Skeletal muscle tissue (tissue), 4 donors: ENCODE measurements around the gene PPIL6. TPM values are rescaled to one million over a fixed set of nuclear protein-coding genes. Genes with fewer than 3 reads are reported as not detected.
A peak's percentile ranks its signal among the peaks of the same experiment; 100 is the strongest.

Experiments
- H3K27ac ChIP-seq: one replicate; pipeline ENCODE4 v1.7.0; 2013; ENCODE audit warnings: mild to moderate bottlenecking, low read depth, low read length, inconsistent platforms
- H3K27me3 ChIP-seq, 3 donors: one replicate each; pipeline ENCODE4 v1.7.0; 2013; ENCODE audit warnings: low read length in 3 of 3; ENCODE audit not compliant: control insufficient read depth in 3 of 3, insufficient read depth in 3 of 3
- H3K36me3 ChIP-seq, 3 donors: one replicate each; pipeline ENCODE4 v1.7.0; 2013; ENCODE audit warnings: low read length in 3 of 3; ENCODE audit not compliant: control insufficient read depth in 3 of 3, insufficient read depth in 3 of 3
- H3K4me1 ChIP-seq, 3 donors: one replicate each; pipeline ENCODE4 v1.7.0; 2013; ENCODE audit warnings: low read length in 3 of 3, mild to moderate bottlenecking in 3 of 3; ENCODE audit not compliant: control insufficient read depth in 3 of 3, insufficient read depth in 3 of 3
- H3K4me3 ChIP-seq, 3 donors: one replicate each; pipeline ENCODE4 v1.7.0; 2013; ENCODE audit warnings: low read length in 3 of 3
- H3K9ac ChIP-seq, 3 donors: one replicate each; pipeline ENCODE4 v1.7.0; 2013; ENCODE audit warnings: low read length in 3 of 3, mild to moderate bottlenecking in 3 of 3, moderate library complexity in 2 of 3, low read depth in 1 of 3
- H3K9me3 ChIP-seq, 3 donors: one replicate each; pipeline ENCODE4 v1.7.0; 2013; ENCODE audit warnings: low read length in 3 of 3; ENCODE audit not compliant: control insufficient read depth in 3 of 3
- total RNA-seq: library from RNA; depleted of rRNA; stranded (reverse); fragments of >200 nt; gene quantifications from one replicate; pipeline ENCODE4 v1.2.3, GENCODE V29; 2014
- donor health status: Osteomylitis.

PPIL6 gene
- total RNA-seq: 15.7 TPM

DNA sequence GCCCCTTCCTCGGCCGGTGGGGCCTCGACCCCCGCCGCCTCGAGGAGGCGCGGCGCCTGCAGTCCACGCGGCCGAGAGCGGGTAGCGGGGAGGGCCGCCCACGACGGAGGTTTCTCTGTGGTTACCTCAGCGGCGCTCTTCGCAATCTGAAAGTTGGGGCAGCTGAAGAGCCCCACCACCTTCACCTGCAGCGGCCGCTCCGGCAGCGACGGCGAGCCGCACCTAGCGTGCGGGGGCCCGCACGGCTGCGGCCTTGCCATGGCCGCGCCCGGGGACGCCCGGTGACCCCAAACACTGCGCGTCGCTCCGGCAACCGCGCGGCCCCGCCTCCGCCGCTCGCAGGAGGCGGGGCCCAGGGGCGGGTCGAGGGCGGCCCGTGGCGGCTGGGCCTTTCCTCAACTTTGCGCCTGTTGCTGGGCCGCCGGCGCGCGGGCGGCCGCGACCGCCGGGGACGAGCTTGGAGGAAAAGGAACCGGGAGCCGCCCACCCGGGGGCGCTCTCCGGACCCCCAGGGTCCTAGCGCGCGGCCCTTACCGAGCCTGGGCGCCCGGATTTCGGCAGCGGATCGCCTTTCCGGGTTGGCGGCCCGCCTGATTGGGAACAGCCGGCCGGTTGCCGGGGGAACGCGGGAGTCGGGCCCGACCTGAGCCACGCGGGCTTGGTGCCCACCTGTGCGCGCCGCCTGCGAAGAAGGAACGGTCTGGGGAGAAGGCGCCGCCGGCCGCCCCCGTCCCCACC lies at the start of gene PPIL6, which contains the start of gene SMPD2:
Gene PPIL6, minus strand, starts transcription at position 298 of the 738 bp plus-strand sequence. Its CDS starts 38 bp downstream, at position 260.
Gene SMPD2, plus strand, starts transcription at position 394 of the 738 bp plus-strand sequence. CDS start 398 bp downstream, outside the sequence.
- Histone ChIP-seq H3K4me1 (peaks cover 7 to 21% (median 17%) of the 10 kb centered on the region in 3 donors), H3K27me3 (no peaks in the 10 kb centered on the region), H3K4me3 (peak within 1 kb of the TSS; percentile 89 to 94 (median 91)), H3K27ac (peak within 1 kb of the TSS; percentile 81), H3K9me3 (no peaks in the 10 kb centered on the region), H3K36me3 (peaks cover 2 to 20% (median 6%) of the 10 kb centered on the region in 3 donors), H3K9ac (peak within 1 kb of the TSS; percentile 86 to 94 (median 87))

DNA sequence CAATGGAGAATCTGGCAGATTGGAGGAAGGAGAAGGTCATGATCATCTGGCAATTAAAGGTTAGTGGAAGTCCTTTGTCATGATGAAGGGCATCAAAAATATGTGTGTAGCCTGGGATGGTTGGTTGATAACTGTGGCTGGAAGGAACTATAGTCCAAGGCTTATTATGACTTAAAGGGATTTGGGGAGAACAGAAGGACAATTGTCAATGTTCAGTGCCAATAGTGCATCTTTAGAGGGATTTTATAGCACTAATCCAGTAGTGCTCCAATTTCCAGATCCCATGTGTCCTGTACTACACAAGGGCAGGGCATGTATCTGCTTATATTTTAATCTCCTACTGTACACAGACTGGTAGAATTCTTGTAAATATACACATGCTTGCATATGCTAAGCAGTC lies 47.6 kb upstream of the PPIL6 start:
- H3K27ac ChIP-seq: no peak overlapping the region
- peaks cover 2 to 9% (median 4%) of the 10 kb centered on the region in 3 donors for H3K4me1 ChIP-seq
- no peak overlapping the region for H3K9ac ChIP-seq
- H3K27me3 ChIP-seq: no peaks in the 10 kb centered on the region
- H3K36me3 ChIP-seq: no peaks in the 10 kb centered on the region
- no peak overlapping the region for H3K4me3 ChIP-seq
- no peaks in the 10 kb centered on the region for H3K9me3 ChIP-seq

DNA sequence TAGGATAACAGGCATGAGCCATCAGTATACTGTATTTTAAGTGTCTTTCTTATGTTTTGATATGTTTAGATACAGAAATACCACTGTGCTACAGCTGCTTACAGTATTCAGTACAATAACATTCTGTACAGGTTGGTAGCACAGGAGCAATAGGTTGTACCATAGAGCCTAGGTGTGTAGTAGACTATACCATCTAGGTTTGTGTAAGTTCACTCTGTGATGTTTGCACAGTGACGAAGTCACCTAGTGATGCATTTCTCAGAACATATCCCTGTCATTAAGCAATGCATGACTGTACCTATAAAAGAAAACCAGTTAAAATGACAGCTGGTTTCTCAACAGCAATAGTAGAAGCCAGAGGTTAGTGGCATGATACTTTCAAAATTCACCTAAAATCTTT lies 45.6 kb upstream of the PPIL6 start:
- no peak overlapping the region for H3K4me3 ChIP-seq
- peaks cover 13 to 15% (median 13%) of the 10 kb centered on the region in 3 donors for H3K4me1 ChIP-seq
- H3K9ac ChIP-seq: no peak overlapping the region
- H3K27ac ChIP-seq: no peak overlapping the region
- H3K36me3 ChIP-seq: peaks cover 0 to 7% (median 6%) of the 10 kb centered on the region in 3 donors
- H3K9me3 ChIP-seq: no peaks in the 10 kb centered on the region
- H3K27me3 ChIP-seq: no peaks in the 10 kb centered on the region

DNA sequence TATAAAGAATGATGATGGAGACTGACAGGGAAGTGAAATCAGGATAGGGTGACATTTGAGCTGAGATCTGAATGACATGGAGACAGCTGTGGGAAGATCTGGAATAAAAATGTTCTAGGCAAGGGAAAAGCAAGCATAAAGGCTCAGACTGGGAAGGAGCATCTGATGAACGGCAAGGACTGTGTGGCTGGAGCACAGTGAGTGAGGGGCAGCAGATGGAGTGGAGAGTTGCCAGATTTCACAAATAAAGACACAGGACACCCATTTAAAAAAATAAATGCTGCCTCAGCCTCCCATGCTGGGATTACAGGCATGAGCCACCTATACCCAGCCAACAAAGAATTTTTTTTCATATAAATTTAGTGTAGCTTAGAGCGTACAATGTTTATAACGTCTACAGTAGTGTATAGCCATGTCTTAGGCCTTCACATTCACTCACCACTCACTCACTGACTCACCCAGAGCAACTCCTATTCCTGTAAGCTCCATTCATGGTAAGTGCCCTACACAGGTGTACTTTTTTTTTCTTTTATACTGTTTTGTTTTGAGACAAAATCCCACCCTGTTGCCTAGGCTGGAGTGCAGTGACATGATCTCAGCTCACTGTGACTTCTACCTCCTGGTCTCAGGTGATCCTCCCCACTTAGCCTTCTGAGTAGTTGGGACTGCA lies 45.0 kb upstream of the PPIL6 start:
- H3K27me3 ChIP-seq: no peaks in the 10 kb centered on the region
- H3K9me3 ChIP-seq: no peaks in the 10 kb centered on the region
- peaks cover 19 to 22% (median 20%) of the 10 kb centered on the region in 3 donors for H3K4me1 ChIP-seq
- H3K9ac ChIP-seq: no peak overlapping the region
- no peak overlapping the region for H3K27ac ChIP-seq
- H3K36me3 ChIP-seq: peaks cover 0 to 12% (median 10%) of the 10 kb centered on the region in 3 donors
- no peak overlapping the region for H3K4me3 ChIP-seq

DNA sequence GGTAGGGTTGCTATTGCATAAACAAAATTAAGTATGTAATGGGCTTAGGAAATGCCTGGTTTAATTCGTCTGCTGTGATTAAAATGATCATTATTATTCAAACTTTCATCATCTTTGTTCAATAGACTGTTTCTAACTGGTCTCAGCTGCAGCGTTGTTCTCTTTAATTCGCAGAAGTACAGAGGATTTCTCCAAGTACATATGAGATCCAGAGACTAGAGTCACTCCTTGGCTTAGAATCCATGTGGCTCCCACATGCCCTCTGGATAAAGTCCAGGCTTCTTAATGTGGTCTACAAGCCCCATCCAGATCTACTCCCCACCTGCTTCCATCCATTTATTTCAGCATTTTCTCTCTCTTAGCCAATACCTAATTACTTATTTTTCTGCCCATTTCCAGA lies 43.7 kb upstream of the PPIL6 start:
- Histone ChIP-seq H3K4me1 (peaks cover 26 to 30% (median 29%) of the 10 kb centered on the region in 3 donors), H3K36me3 (peaks cover 0 to 16% (median 10%) of the 10 kb centered on the region in 3 donors), H3K27me3 (no peaks in the 10 kb centered on the region), H3K9ac (peak overlapping the region in 2 of 3 donors; percentile 65 to 75), H3K9me3 (no peaks in the 10 kb centered on the region), H3K27ac (no peak overlapping the region), H3K4me3 (peak overlapping the region in 2 of 3 donors; percentile 69 to 80)

DNA sequence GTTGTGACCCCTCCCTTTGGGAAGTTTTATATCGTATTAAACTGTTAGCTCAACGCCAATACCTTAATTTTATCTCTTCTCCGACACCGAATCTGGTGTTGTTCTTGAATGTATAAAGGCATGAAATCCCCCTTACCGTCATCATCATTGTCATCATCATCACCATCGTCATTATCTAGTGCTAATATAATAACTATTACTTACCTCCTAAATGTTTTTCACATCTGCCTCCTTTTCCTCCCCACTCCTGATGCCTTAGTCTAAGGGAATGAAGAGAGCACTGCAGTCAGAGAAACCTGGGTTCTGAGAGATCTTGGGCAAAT lies 43.3 kb upstream of the PPIL6 start:
- peak overlapping the region; percentile 65 to 75 (median 71) for H3K9ac ChIP-seq
- H3K36me3 ChIP-seq: peaks cover 0 to 16% (median 10%) of the 10 kb centered on the region in 3 donors
- H3K9me3 ChIP-seq: no peaks in the 10 kb centered on the region
- no peaks in the 10 kb centered on the region for H3K27me3 ChIP-seq
- H3K4me3 ChIP-seq: peak overlapping the region; percentile 63 to 80 (median 69)
- H3K27ac ChIP-seq: no peak overlapping the region
- H3K4me1 ChIP-seq: peaks cover 28 to 32% (median 30%) of the 10 kb centered on the region in 3 donors

DNA sequence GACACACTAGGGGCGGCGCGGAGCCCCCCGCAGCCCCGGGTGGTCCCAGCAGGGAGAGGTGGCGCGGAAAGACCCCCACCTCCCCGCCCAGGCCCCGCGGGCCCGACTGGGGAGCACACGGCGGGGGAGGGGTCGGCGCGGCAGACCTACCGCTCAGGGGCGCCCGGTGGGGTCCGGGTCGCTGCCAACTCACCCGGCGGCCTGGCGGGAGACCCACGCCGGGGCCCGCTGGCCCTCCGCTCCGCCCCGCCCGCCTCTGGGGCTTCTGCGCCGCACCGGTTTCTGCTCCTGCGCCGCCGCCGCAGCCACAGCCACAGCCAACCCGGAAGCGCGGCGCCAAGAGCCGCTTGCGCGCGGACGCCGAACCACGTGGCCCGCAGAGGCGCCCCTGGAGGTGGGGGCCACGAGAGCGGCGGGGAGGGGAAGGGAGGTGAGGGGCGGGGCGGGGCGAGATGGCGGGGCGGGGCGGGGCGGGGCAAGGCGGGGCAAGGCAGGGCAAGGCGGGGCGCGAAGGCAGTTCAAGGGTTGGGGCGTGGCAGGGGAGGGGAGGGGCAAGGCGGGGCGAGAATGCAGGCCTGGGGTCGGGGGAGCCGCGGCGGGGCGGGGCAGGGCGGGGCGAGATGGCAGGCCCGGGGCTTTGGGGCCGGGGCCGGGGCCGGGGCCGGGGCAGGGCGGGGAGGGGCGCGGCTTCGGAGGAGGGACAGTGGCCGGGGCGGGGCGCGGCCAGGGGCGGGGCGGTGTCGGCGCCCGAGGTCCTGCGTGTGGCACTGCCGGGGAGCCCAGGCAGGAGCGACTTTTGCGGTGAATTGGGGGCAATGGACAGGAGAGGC lies 42.7 kb upstream of the PPIL6 start, which contains the start of gene ZBTB24:
Gene ZBTB24, minus strand, starts transcription at position 315 of the 830 bp plus-strand sequence. CDS start 1,193 bp downstream, outside the sequence.
- H3K4me3 ChIP-seq: peak within 1 kb of the TSS; percentile 75 to 92 (median 78)
- peaks cover 28 to 32% (median 30%) of the 10 kb centered on the region in 3 donors for H3K4me1 ChIP-seq
- H3K9me3 ChIP-seq: no peaks in the 10 kb centered on the region
- H3K9ac ChIP-seq: peak within 1 kb of the TSS; percentile 70 to 91 (median 78)
- peaks cover 0 to 16% (median 10%) of the 10 kb centered on the region in 3 donors for H3K36me3 ChIP-seq
- no peaks in the 10 kb centered on the region for H3K27me3 ChIP-seq
- peak within 1 kb of the TSS; percentile 49 for H3K27ac ChIP-seq

DNA sequence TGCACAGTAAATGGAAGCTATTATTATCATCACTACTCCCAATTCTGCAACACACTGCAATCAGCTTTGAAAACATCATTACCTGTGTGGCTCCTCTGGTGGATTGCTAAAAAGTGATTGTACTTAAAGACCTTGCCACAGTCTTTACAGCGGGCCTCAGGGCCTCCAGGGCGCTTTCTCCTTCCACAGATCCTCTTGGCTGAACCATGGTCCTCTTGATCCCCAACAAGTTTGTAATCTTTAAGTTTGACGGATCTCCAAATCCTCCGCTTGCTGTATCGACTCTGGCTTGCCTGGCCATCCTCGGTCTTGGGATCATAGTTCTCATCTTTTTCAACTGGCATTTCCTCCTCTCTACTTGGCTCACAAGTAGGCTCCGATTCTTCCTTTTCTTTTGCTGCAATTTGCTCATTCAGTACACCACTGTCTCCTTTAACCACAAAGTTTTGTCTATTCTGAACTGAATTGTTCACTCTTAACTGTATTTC lies 40.6 kb upstream of the PPIL6 start:
- Histone ChIP-seq H3K36me3 (peaks cover 12 to 16% (median 13%) of the 10 kb centered on the region in 3 donors), H3K9ac (no peak overlapping the region), H3K4me3 (peak overlapping the region; percentile 30 to 55 (median 32)), H3K4me1 (peaks cover 30 to 40% (median 31%) of the 10 kb centered on the region in 3 donors), H3K9me3 (no peaks in the 10 kb centered on the region), H3K27me3 (no peaks in the 10 kb centered on the region), H3K27ac (no peak overlapping the region)

DNA sequence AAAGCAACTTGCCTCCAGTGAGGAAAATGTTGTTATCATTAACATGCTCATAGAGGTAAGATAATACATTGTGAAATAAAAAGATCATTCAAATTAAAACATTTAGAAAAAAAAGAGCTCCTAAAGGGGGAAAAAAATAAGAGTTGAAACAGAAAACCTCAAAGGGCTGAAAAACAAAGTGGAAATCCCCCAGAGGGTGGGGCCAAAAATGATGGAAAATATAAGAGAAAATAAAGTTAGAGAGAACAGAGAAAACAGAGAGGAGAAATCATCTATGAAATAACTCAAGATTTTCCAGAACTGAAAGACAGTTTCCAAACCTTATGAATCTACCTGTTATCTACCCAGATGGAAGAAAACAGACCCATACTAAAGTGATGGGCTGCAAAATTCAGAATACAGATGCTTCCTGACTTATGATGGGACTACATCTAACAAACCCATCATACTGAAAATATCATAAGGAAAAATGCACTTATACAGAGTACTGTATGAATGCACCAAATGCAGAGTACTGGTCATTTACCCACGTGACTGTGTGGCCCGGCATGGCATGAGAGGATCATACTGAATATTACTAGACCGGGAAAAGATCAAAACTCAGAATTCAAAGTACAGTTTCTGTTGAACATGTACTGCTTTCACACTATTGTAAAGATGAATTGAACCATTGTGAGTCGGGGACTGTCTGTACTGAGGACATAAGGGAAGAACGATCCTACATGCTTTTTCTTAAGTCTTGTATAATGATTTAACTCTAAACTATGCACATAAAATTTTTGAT lies 38.6 kb upstream of the PPIL6 start:
- Histone ChIP-seq H3K9me3 (no peaks in the 10 kb centered on the region), H3K36me3 (peaks cover 20 to 27% (median 26%) of the 10 kb centered on the region in 3 donors), H3K27ac (no peak overlapping the region), H3K9ac (no peak overlapping the region), H3K27me3 (no peaks in the 10 kb centered on the region), H3K4me3 (no peak overlapping the region), H3K4me1 (peaks cover 30 to 40% (median 31%) of the 10 kb centered on the region in 3 donors)
